GM18508 (cell line): ENCODE measurements around the gene URI1.

Experiments
- ATAC-seq: cut with Tn5 transposase; IDR thresholded peaks from one replicate; pipeline ENCODE4 v1.9.1; 2021; ENCODE audit warnings: moderate number of reproducible peaks; ENCODE audit not compliant: insufficient read depth, unreplicated experiment

The URI1 gene

DNA sequence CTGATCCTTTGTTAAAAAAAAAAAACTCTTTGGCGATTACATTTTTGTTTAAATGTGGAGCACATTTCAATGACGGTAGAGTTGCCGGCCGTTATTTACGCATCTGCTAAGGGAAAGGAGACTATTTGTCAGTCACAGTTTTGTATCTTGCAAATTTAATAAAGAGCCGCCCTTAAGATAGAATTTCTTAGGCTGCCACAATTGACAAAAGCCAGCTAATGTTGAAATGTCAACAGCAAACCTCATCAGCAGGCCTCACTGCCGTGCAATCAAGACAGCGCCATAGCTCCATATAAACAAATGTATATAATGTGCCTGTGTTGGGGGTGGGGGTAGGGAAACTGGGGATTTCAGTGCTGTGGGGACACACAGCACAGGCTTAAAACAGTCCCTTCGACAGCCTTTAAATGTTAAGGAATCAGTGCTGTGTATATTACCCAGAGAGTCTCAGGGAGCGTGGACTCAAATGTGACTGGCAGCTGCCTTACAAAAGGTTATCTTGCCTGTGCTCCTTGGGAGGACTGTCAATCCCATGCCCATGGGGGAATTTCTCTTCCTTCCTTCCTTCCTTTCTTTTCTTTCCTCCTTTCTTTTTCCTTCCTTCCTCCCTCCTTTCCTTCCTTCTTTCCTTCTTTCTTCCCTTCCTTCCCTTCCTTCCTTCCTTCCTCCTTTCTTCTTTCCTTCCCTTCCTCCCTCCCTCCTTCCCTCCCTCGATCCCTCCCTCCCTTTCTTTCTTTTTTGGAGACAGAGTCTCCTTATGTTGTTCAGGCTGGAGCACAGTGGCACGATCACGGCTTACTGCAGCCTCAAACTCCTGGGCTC is 108.0 kb downstream of the URI1 start:
- ATAC-seq = no peak

- no peak for ATAC-seq
Observed at GRCh38 chr19:30052122-30053075, 110.4 kb downstream of the URI1 start.

DNA sequence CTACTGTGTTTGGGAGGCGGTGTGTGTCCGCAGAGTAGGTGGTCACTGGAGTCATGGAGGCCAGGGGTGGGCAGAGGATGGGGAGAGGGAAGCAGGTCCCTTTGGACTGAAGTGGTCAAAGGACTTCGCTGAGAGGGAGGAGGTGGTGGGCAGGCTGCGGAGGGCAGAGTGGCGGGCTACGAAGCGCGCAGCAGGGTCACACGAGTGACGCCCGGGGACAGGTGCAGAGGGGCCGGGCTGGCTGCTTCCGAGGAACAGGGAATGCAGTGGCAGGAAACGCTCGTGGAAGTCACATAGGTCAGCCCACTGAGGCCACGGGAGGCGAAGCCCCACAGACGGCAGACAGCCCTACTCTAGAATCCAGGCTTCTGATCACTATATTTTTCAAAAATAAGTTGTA is 111.5 kb downstream of the URI1 start:
- no peak for ATAC-seq

- no peak for ATAC-seq
Observed at GRCh38 chr19:30054210-30054609, 112.2 kb downstream of the URI1 start.

- no peak for ATAC-seq
Observed at GRCh38 chr19:30056580-30056979, 114.5 kb downstream of the URI1 start.

GRCh38 chr19:30059741-30060457 is 117.9 kb downstream of the URI1 start:
- ATAC-seq = no peak

DNA sequence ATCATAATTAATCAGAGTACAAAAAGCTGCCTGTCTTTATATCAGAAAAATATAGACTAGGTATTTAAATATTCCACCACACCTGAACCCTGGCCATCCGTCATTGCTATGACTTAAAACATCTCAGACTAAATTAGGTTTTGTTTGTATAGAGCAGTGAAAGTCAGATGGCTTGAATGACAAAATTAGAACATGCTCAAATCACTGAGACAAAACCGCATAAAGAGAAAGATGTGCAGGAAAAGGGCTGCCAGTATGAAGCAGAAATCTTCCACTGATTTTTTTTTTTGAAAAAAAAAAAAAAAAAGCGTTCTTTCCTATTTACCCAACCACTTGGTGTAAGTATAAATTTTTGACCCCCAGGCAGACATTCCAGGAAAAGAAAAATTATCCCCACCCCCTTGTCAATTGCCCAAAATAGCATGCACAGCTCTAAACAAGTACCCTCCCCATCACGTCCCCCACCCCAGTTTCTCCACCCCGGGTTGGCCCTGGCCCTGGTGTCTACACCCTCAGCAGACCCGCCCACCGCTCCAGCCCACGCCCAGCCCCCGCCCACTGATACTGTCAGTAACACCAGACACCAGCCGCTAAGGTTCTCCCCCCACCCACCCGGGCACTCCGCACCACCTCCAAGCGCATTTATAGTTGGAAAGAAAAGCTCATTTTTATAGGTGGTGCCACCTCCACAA is 118.6 kb downstream of the URI1 start:
- ATAC-seq = no peak

GRCh38 chr19:30061223-30062064 is 119.4 kb downstream of the URI1 start:
- ATAC-seq = no peak

- ATAC-seq = no peak
Observed at GRCh38 chr19:30062065-30062906, 120.2 kb downstream of the URI1 start.

GRCh38 chr19:30062907-30063649 is 121.0 kb downstream of the URI1 start:
- no peak for ATAC-seq

DNA sequence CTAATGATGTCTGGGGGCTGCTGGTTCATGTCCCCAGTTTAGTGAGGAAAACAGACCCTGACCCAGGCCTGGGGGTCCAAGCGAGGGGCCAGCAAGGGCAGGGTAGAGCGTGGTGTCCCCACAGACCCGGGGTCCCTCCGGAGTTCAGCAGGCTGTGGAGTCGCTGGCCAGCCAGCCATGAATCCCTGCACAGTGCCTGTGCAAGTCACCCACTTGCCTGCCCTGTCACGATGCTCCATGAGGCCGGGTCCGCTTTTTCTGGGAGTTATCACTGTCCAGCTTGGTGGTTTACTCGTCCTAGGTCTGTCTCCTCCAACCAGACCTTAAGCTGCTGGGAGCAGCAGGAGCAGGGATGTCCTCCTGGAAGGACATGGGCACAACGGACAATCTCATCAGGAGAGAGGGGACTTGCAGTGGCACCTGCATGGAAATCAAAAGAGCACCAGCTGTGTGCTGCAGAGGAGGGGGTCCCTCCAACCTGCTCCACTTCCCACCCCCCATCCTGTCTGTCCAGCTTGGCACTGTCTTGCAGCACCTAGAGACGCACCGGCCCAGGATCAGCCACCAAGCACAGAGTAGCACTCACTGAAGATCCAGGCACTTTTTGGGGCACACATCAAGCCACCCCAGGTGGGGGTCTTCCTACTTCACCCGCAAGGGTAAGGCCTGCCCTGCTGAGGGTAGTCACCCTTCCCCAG is 121.8 kb downstream of the URI1 start:
- ATAC-seq = no peak

GRCh38 chr19:30064348-30064699 is 122.3 kb downstream of the URI1 start:
- no peak for ATAC-seq

GRCh38 chr19:30064771-30065494 is 122.9 kb downstream of the URI1 start:
- no peak for ATAC-seq

- no peak for ATAC-seq
Observed at GRCh38 chr19:30065680-30066606, 123.9 kb downstream of the URI1 start.
